GM18498 (cell line): ENCODE data around the gene LRCH1.
A peak's percentile ranks its signal among the peaks of the same experiment; 100 is the strongest.

ENCODE experiments used
- ATAC-seq: cut with Tn5 transposase; IDR thresholded peaks from one replicate; pipeline ENCODE4 v1.9.1; 2021; ENCODE audit warnings: mild to moderate bottlenecking, moderate library complexity; ENCODE audit not compliant: unreplicated experiment

LRCH1 gene

DNA sequence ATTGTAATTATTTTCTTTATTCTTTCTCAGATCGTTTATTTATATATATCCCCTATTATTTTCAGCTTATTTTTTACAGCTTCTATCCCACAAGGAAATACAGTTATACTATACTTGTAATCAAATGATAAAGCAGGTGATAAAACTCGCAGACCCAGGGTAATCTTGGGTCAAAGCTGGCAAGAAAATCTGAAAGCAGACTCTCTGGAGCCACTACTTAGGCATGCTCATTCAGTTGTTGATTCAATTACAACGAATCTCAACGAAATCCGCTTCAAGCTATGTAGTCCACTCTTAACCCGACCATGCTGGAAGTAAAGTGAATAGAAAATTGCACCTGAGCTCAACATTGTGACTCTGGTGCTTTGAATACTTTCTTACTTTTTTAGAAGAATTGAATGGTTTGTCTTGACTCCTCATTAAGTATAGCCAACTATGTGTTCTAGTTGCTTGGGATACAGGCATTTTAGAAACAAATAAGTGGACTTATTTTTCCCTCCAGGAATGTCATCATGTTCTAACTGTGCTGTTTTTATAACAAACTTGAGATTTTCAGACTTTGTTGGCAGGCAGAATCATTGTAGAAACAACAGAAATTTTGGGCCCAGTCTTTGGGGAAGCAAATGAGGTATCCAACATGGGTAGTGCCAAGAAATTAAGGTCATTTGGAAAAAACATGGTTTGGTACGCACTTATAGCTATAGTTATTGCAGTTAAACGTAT, 222.6 kb downstream of the LRCH1 start:
- no peak for ATAC-seq

GRCh38 chr13:46778095-46778494, 225.1 kb downstream of the LRCH1 start:
- ATAC-seq, result no peak

DNA sequence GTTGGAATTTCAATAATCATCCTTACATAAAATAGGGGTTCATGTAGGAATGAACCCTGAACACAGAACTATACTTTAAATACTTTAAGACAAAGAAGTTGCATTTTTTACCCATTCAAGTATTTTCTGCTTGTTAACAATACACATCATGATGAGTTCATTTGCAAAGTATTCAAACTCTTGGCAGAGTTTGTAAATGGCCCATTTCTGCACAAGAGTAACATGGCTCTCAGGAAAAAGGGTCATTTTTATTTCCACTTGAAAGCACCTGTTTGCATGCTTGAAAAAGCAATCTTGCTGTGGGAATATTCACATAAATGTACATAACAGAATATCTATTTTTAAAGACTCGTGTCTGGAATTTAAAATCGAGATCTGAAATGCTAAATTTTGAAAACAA, 225.9 kb downstream of the LRCH1 start:
- ATAC-seq, result no peak

DNA sequence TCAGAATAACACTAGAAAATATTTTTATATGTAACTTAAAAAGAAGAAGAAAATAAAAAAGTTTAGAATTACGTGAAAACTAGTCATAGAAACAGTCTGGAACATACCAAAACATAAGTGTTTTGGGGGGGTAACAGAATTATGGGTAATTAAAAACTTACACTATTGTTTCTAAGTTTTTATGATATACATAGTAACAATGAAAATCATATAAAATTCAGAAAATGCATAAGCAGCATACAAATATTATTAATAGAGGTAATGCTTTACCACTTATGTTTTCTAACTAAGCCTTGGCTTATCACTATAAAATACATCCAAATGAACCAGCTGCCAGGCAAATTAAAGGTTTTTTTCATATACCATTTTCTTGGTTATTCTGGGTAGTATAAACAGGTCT, 229.1 kb downstream of the LRCH1 start:
- ATAC-seq, result no peak

DNA sequence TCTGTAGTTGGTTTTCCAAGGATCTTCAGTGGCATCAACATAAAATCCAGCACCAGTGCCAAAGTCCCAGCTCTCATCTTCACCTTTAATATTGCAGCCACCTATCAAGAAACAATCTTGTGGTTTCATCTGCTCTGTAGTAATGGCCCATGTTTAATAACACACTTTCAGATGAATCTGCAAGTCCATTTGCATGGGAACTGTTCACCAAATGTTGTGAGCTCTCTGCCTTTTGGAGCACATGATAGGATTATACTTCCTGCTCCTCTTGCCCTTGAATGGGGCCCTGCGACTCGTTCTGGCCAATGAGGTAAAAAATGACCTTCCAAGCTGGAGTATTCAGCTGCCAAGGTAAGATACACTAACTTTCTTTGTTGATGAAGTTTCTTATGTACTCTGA, 229.7 kb downstream of the LRCH1 start:
- ATAC-seq, result no peak

GRCh38 chr13:46783504-46783903, 230.5 kb downstream of the LRCH1 start:
- ATAC-seq, result no peak

DNA sequence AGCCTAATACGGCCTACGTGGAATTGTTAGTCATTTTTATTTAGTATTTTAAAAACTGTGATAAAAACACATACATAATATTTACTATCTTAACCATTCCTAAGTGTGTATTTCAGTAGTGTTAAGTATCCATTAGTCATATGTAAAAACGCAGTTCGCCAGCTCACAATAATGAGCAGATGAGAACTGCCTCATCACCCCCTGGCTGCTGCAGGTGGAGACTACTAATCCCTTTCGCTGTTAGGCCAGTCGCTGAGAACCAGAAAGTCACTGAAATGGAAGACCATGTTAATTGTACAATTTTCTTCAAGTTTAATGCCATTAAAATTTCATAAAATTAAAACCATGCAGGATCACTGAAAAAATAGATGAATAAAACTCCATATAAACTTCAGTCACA, 242.4 kb downstream of the LRCH1 start:
- ATAC-seq, result no peak

- no peak for ATAC-seq
These were observed 243.2 kb downstream of the LRCH1 start for GRCh38 chr13:46796129-46796514.

GRCh38 chr13:46796515-46797474, 243.8 kb downstream of the LRCH1 start, which contains the start of gene ESD:
Gene ESD, minus strand, starts transcription at chr13:46797161. Its CDS starts 5,748 bp downstream, at chr13:46791413.
- ATAC-seq, result peak; percentile 92

DNA sequence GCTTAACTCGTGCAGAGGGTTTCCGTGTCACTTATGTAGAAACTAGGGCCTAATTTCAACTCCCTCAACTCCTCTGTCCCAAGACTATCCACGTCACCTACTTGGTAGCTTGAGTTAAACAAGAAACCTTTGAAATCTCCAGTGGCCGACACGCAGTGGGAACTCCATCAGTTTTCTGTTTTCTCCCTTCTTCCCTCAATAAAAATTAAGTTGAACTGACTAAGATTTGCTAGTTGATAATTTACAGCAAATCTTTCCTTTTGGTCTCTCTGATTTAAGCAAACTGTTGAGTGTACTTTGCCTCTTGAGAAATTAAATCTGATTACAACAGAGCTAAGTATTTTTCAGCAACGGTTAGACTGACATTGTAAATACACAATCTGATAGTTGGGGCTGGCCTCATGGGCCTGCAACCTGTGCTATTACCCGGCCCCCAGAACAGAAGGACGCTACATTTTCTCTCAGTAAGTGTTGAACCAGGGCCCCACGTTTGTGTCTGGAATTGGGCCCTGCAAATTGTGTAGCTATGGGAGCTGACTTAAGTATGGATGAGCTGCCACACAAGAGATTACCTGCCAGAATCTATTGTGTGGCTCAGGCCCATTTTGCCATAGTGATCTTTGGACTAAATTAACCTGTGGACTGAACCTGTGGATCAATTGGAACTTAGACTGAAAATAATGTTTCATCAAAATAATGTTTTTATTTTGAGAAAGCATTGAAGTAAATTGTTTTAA, 244.7 kb downstream of the LRCH1 start:
- no peak for ATAC-seq

DNA sequence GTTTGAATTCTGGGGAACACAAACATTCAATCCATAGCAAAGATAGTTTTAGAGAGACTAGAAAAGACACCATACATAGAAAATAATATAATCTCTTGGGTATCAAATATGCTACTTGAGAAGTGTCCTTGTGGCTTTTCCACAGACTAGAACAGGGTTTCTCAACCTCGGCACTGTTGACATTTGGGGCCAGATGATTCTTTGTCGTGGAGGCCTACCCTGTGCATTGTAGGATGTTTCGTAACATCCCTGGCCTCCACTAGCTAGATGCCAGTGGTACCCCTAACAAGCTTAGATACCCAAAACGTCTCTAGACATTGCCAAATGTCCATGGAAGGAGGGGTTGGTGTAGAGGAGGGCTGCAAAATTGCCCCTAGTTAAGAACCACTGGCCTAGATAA, 246.2 kb downstream of the LRCH1 start:
- ATAC-seq, result no peak

- ATAC-seq, result no peak
These were observed 248.9 kb downstream of the LRCH1 start for GRCh38 chr13:46801858-46802257.
